ENCODE measurements around the gene DZIP1L.
A peak's percentile ranks its signal among the peaks of the same experiment; 100 is the strongest.
"Not testable (repeated sequence)": the region's sequence is repeated elsewhere in the genome, so short reads cannot be mapped to it uniquely, and the experiment has no call there.

Gene DZIP1L

GRCh38 chr3:138112362-138112761, 3.0 kb downstream of the DZIP1L start:
- DNase-seq = no peak

DNA sequence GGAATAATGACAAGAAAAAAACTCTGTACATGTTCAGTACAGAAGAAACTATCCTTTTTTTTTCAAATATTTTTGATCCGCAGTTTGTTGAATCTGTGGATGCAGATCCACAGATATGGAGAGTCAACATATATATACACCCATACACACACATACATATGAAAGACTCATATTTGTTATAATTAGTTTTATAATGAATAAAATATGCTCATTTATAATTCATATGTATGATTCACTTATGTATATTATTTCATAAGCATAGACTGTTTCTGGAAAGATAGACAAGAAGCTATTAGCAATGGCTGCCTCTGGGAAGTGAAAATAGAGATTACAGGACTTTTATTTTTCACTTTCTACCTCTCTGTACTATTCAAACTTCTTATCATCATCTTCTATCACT, 9.8 kb downstream of the DZIP1L start:
- no peak for DNase-seq

DNA sequence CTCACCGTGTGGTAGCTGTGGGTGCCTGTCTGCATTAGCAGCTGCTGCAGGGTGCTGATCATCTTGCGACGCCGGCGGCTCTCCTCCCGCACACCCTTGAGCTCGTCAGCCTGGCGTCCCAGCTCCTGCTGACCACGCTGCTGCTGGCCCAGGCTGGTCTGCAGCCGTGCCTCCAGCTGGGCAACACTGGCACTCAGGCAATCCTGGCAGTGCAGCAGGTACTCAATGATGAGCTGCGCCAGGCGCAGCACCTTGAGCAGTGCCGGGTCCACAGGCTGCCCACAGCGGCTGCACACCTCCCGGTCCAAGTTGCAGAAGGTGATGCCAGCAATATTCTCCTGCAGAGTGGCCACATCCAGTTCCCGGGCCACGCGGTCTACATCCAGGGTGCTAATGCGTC, 11.9 kb downstream of the DZIP1L start:
- DNase-seq = no peak

- DNase-seq = not testable (repeated sequence)
Measured at GRCh38 chr3:138101351-138101940, 14.0 kb downstream of the DZIP1L start.

DNA sequence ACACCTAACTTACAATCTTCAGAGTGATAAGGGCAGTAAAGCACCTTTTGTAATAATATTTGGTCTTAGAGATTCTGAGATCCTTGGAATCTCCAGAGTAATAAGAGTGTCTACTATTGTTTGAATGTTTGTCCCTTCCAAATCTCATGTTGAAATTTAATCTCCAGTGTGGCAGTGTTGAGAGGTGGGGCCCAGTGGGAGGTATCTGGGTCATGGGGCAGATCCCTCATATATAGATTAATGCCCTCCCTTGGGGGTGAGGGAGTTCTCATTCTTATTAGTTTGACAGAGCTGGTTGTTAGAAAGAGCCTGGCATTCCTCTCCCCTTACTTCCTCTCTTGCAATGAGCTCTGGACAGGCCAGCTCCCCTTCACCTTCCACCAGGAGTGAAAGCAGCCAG, 16.0 kb downstream of the DZIP1L start:
- no peak for DNase-seq

- no peak for DNase-seq
Measured at GRCh38 chr3:138097192-138098172, 17.9 kb downstream of the DZIP1L start.

GRCh38 chr3:138093721-138094120, 21.7 kb downstream of the DZIP1L start:
- no peak for DNase-seq

GRCh38 chr3:138092023-138092422, 23.4 kb downstream of the DZIP1L start:
- DNase-seq = no peak

- DNase-seq = no peak
Measured at GRCh38 chr3:138089091-138089490, 26.3 kb downstream of the DZIP1L start.

DNA sequence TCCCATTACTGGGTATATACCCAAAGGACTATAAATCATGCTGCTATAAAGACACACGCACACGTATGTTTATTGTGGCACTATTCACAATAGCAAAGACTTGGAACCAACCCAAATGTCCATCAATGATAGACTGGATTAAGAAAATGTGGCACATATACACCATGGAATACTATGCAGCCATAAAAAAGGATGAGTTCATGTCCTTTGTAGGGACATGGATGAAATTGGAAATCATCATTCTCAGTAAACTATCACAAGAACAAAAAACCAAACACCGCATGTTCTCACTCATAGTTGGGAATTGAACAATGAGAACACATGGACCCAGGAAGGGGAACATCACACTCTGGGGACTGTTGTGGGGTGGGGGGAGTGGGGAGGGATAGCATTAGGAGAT, 29.7 kb downstream of the DZIP1L start:
- not testable (repeated sequence) for DNase-seq

GRCh38 chr3:138084196-138084595, 31.2 kb downstream of the DZIP1L start:
- DNase-seq = no peak

DNA sequence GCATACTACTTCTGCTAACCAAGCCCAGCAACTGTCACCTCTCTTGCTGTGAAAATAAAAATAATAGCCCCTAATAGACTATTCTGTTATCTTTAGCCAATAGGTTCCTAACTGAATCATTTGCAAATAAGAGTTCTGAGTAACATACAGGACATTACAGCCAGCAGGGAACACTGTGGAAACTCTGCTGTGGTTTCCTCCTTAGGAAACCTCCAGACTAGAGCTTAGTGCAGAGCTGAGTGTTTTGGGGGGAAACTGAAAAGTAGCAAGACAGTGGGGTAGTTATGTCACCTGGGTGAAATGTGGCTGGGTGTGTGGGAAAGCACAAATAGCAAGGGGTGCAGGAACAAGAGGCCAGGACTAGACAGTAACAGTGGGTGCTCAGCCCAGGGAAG, 32.4 kb downstream of the DZIP1L start:
- no peak for DNase-seq

DNA sequence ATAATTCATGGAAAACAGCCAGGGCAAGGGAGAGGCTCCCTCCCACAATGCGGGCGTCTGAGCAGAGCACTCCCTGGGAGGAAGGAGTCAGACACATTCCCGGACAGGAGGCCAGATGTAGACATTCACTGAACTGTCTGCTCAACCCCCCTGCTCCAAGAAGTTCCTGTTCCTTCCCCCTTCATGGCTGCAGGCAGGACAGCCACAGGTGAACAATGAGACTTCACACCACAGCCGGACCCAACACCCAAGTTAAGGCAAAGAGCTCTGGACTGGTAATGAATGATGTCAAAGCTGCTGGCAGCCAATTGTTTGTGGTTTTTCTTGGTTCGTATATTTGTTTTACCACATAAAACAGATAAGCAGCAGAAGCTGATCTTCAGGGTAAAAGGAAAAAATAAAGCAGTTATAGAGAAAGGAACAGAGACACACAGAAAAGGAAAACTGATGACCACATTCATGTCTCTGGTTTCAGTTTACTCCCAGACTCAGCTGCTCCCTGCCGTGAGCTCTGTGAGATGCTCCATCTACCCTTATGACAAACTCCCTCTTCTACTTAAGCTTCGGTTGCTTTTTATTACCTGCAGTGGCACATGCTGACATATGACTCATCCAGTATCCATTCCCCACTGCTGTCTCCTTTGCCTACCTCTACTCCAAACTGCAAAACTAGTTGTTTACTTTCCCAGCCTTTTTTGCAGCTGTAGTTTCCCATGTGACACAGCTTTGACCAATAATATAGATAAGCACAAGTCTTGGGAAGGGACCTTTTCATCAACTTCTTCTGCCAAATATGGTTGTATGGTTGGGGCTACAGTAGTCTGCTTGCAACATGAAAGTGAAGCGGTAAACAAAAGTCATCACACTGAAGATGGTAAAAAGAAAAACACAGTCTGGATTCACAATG, 33.1 kb downstream of the DZIP1L start:
- DNase-seq = peak; percentile 19

GRCh38 chr3:138081371-138082084, 33.9 kb downstream of the DZIP1L start:
- DNase-seq = no peak

DNA sequence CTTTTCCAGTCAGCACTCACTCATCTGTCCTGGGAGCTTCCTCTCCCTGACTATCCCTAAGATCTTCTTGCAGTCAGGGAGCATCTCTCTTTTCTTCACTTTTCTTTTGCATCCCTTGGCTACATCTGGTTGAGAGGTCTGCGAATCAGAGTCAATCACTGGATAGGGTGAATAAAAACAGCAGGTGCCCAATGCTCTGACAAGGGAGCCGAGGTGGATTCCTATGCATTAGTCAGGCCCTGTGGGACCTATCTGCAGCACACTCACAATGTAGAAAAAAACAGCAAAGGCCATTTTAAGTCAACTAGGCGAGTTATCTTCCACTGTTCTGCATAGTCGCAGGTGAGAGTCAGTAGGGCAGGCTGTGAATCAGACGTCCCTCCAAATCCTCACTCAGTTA, 35.5 kb downstream of the DZIP1L start:
- DNase-seq = no peak

- DNase-seq = peak; percentile 31
Measured at GRCh38 chr3:138078901-138079344, 36.5 kb downstream of the DZIP1L start.

DNA sequence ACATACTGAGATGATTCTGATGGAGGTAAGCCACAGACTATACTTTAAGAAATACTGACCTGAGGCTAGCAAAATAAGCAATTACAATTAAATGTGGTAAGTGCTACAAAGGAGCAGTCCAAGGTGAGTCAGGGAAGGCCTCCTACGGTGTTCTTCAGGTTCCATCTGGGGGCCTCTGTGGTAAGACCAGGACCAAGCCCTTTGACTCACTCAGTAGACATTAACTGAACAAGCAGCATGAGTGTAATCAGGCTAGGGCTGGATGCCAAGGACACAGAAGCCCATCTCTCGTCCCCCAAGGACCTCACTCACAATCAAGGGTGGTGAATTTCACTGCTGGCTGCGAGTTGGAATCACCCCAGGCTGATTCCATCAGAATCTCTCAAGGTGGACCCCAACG, 37.3 kb downstream of the DZIP1L start:
- no peak for DNase-seq

- DNase-seq = no peak
Measured at GRCh38 chr3:138072796-138073195, 42.6 kb downstream of the DZIP1L start.

DNA sequence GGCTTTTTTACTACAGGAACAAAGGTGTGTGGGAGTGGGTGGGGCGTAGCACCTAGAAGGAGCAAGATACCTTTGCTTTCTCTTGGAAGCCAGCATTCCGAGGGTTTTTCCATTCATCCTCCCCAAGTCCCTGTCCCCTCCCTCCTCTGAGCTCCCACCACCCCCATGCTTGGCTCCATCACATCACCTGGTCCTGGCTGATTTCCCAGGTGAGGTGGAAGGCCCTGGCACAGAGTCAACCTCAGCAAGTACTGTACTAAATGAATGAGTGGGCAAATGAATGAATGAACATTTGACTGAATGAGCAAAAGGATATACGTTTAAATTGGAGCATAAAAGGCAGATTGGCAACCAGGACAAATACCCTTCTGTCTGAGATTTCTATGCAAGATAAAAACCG, 45.4 kb downstream of the DZIP1L start:
- DNase-seq = no peak

DNA sequence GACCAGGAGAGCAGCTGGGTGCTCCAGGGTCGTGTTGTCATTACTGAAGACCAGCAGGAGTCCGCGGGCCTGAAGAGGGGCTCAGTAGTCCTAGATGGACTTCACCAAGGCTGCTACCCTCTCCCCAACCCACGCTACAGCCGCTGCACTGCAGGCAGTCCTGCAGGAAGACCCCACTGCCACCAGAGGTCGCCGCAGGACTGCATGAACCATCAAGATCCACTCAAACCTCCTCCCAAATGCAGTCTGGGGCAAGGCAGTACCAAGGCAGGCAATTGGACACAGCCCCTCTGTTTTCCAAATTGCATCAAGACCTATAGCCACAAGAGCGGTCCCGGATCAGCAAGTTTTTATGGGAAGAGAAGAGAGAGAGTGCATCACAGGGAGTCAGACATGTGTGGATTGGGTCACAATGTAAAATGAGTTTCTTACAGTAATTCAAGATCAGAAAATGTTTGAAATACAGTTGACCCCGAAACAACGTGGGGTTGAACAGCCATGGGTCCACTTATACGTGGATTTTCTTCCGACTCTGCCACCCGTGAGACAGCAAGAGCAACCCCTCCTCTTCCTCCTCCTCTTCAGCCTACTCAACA, 46.7 kb downstream of the DZIP1L start:
- peak; percentile 37 for DNase-seq

DNA sequence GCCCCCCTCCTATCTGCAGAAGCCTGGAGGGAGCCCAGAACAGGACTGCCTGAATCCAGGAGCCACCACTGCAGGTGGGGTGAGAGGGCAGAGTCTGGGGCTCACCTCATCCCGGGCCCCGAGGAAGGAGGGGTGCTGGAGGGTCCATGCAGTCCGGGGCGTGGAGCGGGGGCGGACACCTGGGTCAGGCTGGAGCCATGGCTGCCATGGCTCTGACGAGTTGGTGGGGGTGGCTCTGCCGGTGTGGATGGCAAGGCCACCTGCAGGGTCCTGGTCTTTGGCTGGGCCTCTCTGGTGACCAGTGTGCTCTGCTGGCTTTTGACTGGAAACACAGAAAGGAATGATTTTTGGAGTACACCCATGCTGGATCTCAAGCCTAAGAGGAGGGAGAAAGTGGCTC, 47.4 kb downstream of the DZIP1L start:
- DNase-seq = no peak

- DNase-seq = no peak
Measured at GRCh38 chr3:138066972-138067371, 48.4 kb downstream of the DZIP1L start.
